GM18867 (cell line): Measurements from ENCODE around the gene PLEKHJ1.

Source experiments
- ATAC-seq: cut with Tn5 transposase; IDR thresholded peaks from one replicate; pipeline ENCODE4 v1.9.1; 2021; ENCODE audit warnings: mild to moderate bottlenecking, moderate library complexity; ENCODE audit not compliant: unreplicated experiment

PLEKHJ1 gene

GRCh38 chr19:2224754-2225349 is 11.3 kb downstream of the PLEKHJ1 start:
- ATAC-seq = no peak

GRCh38 chr19:2223959-2224358 is 12.2 kb downstream of the PLEKHJ1 start:
- no peak for ATAC-seq

GRCh38 chr19:2223391-2223790 is 12.7 kb downstream of the PLEKHJ1 start:
- ATAC-seq = no peak

GRCh38 chr19:2221918-2222317 is 14.2 kb downstream of the PLEKHJ1 start:
- ATAC-seq = no peak

GRCh38 chr19:2221250-2221831 is 14.8 kb downstream of the PLEKHJ1 start:
- ATAC-seq = no peak

GRCh38 chr19:2219726-2220125 is 16.4 kb downstream of the PLEKHJ1 start:
- ATAC-seq = no peak

- ATAC-seq = no peak
These were observed 18.5 kb downstream of the PLEKHJ1 start for GRCh38 chr19:2217591-2217990.

GRCh38 chr19:2216361-2217225 is 19.5 kb downstream of the PLEKHJ1 start:
- ATAC-seq = no peak

- no peak for ATAC-seq
These were observed 20.8 kb downstream of the PLEKHJ1 start for GRCh38 chr19:2215281-2215751.

GRCh38 chr19:2214251-2214650 is 21.9 kb downstream of the PLEKHJ1 start:
- ATAC-seq = no peak

GRCh38 chr19:2213799-2214198 is 22.3 kb downstream of the PLEKHJ1 start:
- ATAC-seq = no peak

- ATAC-seq = no peak
These were observed 23.0 kb downstream of the PLEKHJ1 start for GRCh38 chr19:2212861-2213711.

- no peak for ATAC-seq
These were observed 25.0 kb downstream of the PLEKHJ1 start for GRCh38 chr19:2210987-2211740.

- no peak for ATAC-seq
These were observed 25.9 kb downstream of the PLEKHJ1 start for GRCh38 chr19:2210206-2210605.

- ATAC-seq = no peak
These were observed 26.7 kb downstream of the PLEKHJ1 start for GRCh38 chr19:2209408-2209807.

GRCh38 chr19:2208975-2209374 is 27.2 kb downstream of the PLEKHJ1 start:
- no peak for ATAC-seq

GRCh38 chr19:2207991-2208860 is 27.9 kb downstream of the PLEKHJ1 start:
- no peak for ATAC-seq

GRCh38 chr19:2207008-2207407 is 29.1 kb downstream of the PLEKHJ1 start:
- no peak for ATAC-seq

GRCh38 chr19:2202366-2202765 is 33.8 kb downstream of the PLEKHJ1 start:
- no peak for ATAC-seq
